Progenitor cell of endocrine pancreas (in vitro differentiated cells): ENCODE measurements around the gene FCHSD1. TPM values are rescaled to one million over a fixed set of nuclear protein-coding genes. Genes with fewer than 3 reads are reported as not detected.

Experiments
- DNase-seq: peaks from one replicate; pipeline ENCODE4 v3.0.0; 2021; ENCODE audit warnings: low spot score; ENCODE audit not compliant: unreplicated experiment
- H3K27ac Mint-ChIP-seq: 2 replicates; pipeline ENCODE4 v1.8.0; 2021; ENCODE audit warnings: mild to moderate bottlenecking, moderate library complexity, mixed read lengths
- H3K27me3 Mint-ChIP-seq: 2 replicates; pipeline ENCODE4 v1.8.0; 2021; ENCODE audit warnings: mixed read lengths
- H3K36me3 Mint-ChIP-seq: 2 replicates; pipeline ENCODE4 v1.8.0; 2022; ENCODE audit warnings: mixed read lengths; ENCODE audit not compliant: insufficient read depth
- H3K4me1 Mint-ChIP-seq: 2 replicates; pipeline ENCODE4 v1.8.0; 2021; ENCODE audit warnings: low read depth, mixed read lengths
- H3K4me3 Mint-ChIP-seq: 2 replicates; pipeline ENCODE4 v1.8.0; 2021; ENCODE audit warnings: low read depth, mild to moderate bottlenecking, moderate library complexity, mixed read lengths
- H3K9me3 Mint-ChIP-seq: 2 replicates; pipeline ENCODE4 v1.8.0; 2021; ENCODE audit warnings: low read depth, mixed read lengths
- total RNA-seq: library from RNA; stranded (reverse); gene quantifications from 2 replicates; pipeline ENCODE4 v1.2.1, GENCODE V29; 2021
- TF ChIP-seq, protein P1 (sequence below): fragments of 200-600 bp; sonication (generic); IDR thresholded peaks from one replicate; pipeline ENCODE4 v1.5.0; 2021; ENCODE audit warnings: antibody characterized with exemption, mild to moderate bottlenecking; ENCODE audit not compliant: unreplicated experiment

Gene FCHSD1
- total RNA-seq, 1 donor from 2014 or later = 27.7 TPM

DNA sequence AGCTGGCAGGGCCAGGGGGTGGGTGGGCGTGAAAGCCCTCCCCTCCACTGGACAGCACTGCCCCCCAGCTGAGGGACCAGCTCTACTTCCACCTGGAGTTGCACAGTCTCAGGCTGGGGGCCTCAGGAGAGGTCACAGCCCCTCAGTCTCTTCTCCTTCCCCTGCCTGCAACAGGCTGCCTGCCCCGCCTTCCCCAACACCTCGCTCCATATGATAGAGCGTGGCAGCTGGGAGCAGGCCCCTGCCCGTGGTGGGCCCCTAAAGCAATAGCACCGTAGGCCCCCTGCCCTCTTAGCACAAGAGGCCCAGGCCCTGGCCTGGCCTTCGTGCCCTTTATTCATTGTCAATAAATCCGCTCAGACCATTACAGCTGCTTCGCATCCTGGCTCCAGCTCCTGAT lies 10.5 kb downstream of the FCHSD1 start:
- Mint-ChIP-seq H3K4me1 (peaks cover 6% of the 10 kb centered on the region), H3K36me3 (peaks cover 3% of the 10 kb centered on the region), H3K4me3 (no peak overlapping the region), H3K27ac (no peak overlapping the region), H3K27me3 (peaks cover 6% of the 10 kb centered on the region), H3K9me3 (no peaks in the 10 kb centered on the region)
- TF ChIP-seq, protein P1, sequence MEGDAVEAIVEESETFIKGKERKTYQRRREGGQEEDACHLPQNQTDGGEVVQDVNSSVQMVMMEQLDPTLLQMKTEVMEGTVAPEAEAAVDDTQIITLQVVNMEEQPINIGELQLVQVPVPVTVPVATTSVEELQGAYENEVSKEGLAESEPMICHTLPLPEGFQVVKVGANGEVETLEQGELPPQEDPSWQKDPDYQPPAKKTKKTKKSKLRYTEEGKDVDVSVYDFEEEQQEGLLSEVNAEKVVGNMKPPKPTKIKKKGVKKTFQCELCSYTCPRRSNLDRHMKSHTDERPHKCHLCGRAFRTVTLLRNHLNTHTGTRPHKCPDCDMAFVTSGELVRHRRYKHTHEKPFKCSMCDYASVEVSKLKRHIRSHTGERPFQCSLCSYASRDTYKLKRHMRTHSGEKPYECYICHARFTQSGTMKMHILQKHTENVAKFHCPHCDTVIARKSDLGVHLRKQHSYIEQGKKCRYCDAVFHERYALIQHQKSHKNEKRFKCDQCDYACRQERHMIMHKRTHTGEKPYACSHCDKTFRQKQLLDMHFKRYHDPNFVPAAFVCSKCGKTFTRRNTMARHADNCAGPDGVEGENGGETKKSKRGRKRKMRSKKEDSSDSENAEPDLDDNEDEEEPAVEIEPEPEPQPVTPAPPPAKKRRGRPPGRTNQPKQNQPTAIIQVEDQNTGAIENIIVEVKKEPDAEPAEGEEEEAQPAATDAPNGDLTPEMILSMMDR = no peak
- DNase-seq = no peak

DNA sequence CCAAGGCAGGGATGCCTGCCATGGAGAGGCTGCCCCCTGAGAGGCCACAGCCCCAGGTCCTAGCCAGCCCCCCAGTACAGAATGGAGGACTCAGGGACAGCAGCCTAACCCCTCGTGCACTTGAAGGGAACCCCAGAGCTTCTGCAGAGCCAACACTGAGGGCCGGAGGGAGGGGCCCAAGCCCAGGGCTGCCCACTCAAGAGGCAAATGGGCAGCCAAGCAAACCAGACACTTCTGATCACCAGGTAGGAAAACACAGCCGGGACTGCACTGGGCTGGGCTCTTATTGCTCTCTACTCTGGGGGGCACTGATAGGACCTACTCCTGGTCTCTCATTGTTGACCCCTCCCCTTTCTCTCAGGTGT lies 11.2 kb downstream of the FCHSD1 start:
- Mint-ChIP-seq H3K9me3 (no peaks in the 10 kb centered on the region), H3K27me3 (peaks cover 6% of the 10 kb centered on the region), H3K36me3 (peaks cover 4% of the 10 kb centered on the region), H3K27ac (no peak overlapping the region), H3K4me1 (peaks cover 11% of the 10 kb centered on the region), H3K4me3 (no peak overlapping the region)
- DNase-seq = no peak
- TF ChIP-seq, protein P1 = no peak

DNA sequence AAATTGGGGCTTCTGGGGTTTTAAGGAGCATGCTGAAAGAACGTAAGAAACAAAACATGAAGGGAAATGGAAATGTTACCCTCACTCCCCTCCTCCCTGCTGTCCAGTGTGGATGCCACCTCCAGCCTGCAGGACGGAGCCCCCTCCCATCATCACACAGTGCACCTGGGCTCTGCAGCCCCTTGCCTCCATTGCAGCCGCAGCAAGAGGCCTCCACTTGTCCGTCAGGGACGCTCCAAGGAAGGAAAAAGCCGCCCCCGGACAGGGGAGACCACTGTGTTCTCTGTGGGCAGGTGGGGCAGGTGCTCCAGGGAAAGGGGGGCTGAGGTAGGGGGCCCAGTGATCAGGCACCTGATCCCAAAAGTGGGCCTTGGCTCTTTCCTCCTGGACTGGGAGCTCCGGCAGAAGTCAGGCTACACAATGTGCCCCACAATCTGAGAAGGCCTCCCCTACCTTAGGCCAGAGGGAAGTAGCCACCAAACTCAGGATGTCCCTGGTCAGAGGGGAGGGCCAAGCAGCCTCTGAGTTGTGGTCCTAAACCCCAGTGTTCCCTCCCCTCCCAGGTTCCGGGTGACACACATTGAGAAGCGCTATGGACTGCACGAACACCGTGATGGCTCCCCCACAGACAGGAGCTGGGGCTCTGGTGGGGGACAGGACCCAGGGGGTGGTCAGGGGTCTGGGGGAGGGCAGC lies 11.7 kb downstream of the FCHSD1 start:
- DNase-seq = no peak
- Mint-ChIP-seq H3K4me3 (no peak overlapping the region), H3K36me3 (peaks cover 3% of the 10 kb centered on the region), H3K9me3 (no peaks in the 10 kb centered on the region), H3K27ac (no peak overlapping the region), H3K27me3 (peaks cover 6% of the 10 kb centered on the region), H3K4me1 (peaks cover 12% of the 10 kb centered on the region)
- TF ChIP-seq, protein P1 = no peak

GRCh38 chr5:141638771-141639170 lies 12.4 kb downstream of the FCHSD1 start:
- Mint-ChIP-seq H3K27ac (no peak overlapping the region), H3K4me3 (peak overlapping the region; percentile 84), H3K9me3 (no peaks in the 10 kb centered on the region), H3K36me3 (peaks cover 3% of the 10 kb centered on the region), H3K27me3 (peaks cover 6% of the 10 kb centered on the region), H3K4me1 (peaks cover 12% of the 10 kb centered on the region)
- no peak for DNase-seq
- TF ChIP-seq, protein P1 = no peak

DNA sequence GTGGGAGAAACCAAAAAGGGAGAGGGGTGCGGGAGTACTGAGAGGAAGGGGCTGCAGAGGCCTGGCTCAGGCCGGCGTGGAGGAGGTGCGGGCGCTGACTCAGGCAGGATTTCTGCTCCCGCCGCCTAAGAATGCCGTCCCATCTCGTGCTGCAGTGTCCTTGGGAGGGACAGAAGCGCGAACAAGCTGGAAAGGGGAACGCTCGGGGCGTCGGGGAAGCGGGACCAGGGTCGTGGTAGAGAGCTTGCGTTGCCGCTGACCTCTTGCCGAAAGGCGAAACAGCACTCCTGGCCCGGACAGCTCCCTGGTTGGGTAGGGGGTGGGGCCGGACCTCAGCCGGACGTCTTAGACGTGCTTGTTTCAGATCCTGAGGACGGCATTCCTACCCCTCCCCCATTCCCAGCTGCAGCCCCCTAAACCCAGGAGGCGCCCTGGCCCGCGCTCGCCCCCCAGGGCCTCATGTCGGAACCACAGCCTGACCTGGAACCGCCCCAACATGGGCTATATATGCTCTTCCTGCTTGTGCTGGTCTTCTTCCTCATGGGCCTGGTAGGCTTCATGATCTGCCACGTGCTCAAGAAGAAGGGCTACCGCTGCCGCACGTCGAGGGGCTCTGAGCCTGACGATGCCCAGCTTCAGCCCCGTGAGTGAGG lies 13.3 kb downstream of the FCHSD1 start:
- no peak overlapping the region for H3K27ac Mint-ChIP-seq
- DNase-seq = peak; percentile 62
- H3K36me3 Mint-ChIP-seq = peaks cover 3% of the 10 kb centered on the region
- peaks cover 6% of the 10 kb centered on the region for H3K27me3 Mint-ChIP-seq
- H3K4me3 Mint-ChIP-seq = peak overlapping the region; percentile 84
- peaks cover 12% of the 10 kb centered on the region for H3K4me1 Mint-ChIP-seq
- TF ChIP-seq, protein P1 = peak; percentile 43
- no peaks in the 10 kb centered on the region for H3K9me3 Mint-ChIP-seq
